ENCODE measurements around the gene SLCO2B1.
A peak's percentile ranks its signal among the peaks of the same experiment; 100 is the strongest.

Gene SLCO2B1

GRCh38 chr11:75193711-75194110 lies 42.8 kb downstream of the SLCO2B1 start:
- no peak for DNase-seq (ENCODE audit: low read depth)

DNA sequence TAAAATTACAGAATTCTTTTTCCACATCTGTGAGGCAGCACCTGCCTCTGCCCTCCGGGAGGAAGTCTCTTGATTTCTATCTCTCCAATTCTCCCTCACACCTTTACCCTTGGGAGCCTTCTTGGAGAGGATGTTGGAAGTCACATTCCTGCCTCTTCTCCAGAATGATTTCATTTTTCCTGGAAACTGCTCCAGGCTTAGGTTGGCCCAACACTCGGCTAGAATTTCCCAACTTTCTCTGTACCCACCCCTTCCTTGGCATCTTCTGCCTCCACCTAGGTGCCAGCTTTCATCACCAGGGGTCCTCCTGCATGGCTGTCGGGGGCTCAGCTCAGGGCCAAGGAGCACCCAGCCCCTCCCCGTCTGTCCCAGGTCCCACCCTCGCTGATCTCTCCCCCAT lies 43.2 kb downstream of the SLCO2B1 start:
- no peak for DNase-seq (ENCODE audit: low read depth)

- DNase-seq (ENCODE audit: low read depth), result no peak
Measured at GRCh38 chr11:75195167-75195962, 44.5 kb downstream of the SLCO2B1 start.

DNA sequence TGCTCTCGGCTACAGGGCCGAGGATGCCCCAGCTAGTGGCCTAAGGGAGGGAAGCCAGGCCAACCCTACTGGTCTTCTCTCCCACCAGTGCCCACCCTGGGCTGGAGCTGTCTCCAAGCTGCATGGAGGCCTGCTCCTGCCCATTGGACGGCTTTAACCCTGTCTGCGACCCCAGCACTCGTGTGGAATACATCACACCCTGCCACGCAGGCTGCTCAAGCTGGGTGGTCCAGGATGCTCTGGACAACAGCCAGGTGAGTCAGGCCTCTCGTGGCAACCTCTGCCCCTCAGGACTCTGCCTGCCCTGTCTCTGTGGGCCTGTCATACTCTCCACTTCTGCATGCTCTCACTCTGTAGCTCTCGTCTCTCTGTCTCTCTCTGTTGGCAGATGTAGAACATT lies 45.5 kb downstream of the SLCO2B1 start:
- no peak for DNase-seq (ENCODE audit: low read depth)

GRCh38 chr11:75197512-75198277 lies 46.8 kb downstream of the SLCO2B1 start:
- DNase-seq (ENCODE audit: low read depth), result no peak

- DNase-seq (ENCODE audit: low read depth), result no peak
Measured at GRCh38 chr11:75198278-75198973, 47.5 kb downstream of the SLCO2B1 start.

DNA sequence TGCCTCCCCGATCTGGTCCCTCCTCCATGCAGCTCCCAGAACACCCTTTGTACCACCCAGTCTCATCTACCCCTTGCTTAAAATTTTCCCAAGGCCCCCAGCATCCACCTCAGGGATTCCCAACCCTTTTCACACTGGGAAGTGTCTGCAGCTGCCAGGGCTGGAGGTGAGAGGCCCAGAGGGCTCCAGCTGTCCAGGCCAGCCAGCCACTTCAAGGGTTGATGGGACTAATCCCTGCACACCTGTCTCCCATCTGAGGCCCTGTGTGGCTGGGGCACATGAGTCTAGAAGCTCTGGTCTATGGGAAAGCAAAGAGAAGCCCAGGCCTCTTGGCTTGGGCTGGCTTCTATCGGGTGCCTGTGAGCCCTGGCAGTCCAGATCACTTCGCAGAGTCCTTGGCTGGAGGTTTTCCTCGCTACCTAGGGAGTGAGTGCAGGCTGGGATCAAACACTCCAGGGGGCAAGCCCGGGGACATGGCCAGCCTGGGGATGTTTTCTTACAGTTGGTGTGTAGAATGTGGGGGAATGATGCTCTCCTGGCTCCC lies 48.6 kb downstream of the SLCO2B1 start:
- DNase-seq (ENCODE audit: low read depth), result no peak

- no peak for DNase-seq (ENCODE audit: low read depth)
Measured at GRCh38 chr11:75200051-75200450, 49.1 kb downstream of the SLCO2B1 start.

DNA sequence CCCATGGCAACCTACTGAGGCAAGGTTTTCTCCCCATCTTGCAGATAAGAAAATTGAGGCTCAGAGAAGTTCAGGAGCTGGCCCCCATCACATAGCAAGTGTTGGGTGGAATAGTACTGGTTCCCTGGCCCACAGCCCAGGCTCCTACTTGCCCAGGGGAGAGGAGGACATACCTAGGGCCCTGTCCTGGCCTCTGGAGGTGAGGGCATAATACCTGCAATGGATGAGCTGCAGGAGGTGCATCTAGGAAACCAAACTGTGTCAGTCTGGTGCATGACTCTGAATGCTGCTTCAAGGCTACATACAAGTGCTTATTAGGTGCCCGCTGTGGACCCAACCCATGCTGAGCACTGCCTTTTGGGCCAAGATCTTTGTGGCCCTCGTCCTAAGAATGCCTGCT lies 49.6 kb downstream of the SLCO2B1 start:
- no peak for DNase-seq (ENCODE audit: low read depth)

DNA sequence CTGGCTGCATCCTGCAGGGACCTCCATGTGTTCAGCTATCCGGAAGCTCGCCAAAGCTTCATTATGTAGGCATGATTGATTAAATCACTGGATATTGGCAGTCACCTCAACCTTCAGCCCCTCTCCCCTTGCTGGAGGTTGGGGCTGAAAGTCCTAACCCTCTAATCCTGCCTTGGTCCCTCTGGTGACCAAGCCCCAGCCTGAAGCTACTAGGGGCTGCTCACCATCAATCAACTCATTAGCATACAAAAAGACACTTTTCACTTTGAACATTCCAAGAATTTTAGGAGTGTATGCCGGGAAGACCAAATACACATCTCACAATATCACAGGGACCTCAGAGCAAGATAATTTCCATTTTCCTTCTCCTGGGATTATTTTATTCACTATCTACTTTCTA lies 50.9 kb downstream of the SLCO2B1 start:
- DNase-seq (ENCODE audit: low read depth), result no peak

DNA sequence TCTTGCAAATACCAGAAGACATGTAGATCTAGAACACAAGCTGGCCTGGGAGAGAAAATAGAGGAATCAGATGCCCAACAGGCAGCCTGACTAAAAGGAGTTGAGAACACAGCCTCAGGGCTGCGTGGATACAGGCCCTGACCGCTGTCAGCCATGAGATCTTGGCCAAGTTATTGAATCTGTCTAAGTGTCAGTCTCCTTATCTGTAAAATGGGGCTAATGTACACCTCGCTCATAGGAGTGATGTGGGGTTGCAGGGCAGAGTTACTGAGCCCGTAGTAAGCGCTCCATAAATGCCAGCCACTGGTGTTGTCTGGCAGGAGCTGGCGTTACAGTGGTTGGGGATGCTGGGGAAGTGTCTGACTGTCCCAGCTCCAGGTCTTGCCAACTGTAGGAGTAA lies 51.3 kb downstream of the SLCO2B1 start:
- no peak for DNase-seq (ENCODE audit: low read depth)

GRCh38 chr11:75203138-75203537 lies 52.2 kb downstream of the SLCO2B1 start:
- no peak for DNase-seq (ENCODE audit: low read depth)

DNA sequence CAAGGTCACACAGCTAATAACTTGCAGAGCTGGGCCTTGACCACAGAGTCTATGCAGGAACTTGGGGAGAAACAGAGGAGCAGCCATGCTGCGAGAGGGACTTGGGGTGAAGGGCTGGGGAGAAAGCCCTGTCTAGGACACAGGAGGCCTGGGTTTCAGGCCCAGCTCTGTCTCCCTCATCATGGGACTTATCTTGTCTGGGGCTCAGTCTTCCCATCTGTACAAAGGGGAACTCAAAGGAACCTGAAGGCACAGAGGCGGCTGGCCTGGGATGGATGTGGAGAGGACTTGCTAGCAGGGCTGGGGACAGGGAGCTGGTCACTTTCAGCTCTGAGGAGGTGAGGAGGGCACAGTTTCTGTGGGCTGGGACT lies 52.7 kb downstream of the SLCO2B1 start:
- DNase-seq (ENCODE audit: low read depth), result no peak

DNA sequence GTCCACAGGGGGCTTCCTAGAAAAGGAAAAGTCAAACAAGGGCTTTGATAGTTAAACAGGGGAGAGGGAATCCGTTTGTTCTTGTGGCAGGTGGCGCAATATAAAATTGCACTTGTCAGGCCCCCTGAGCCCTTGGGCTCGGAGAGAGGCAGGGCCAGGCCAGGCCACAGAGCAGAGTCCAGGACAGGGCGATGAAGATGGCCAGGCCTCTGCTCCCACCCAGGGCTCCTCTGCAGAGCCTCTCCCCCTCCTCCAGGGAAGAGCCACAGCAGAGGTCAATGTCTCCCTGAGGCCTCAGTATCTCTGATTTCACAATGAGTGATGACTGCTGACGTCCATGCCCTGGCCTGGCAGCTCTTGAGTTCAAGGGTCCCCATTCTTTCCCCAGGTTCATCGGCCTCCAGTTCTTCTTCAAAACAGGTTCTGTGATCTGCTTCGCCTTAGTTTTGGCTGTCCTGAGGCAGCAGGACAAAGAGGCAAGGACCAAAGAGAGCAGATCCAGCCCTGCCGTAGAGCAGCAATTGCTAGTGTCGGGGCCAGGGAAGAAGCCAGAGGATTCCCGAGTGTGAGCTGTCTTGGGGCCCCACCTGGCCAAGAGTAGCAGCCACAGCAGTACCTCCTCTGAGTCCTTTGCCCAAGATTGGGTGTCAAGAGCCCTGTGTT lies 53.2 kb downstream of the SLCO2B1 start:
- no peak for DNase-seq (ENCODE audit: low read depth)

- DNase-seq (ENCODE audit: low read depth), result peak; percentile 52
Measured at GRCh38 chr11:75204685-75205563, 54.0 kb downstream of the SLCO2B1 start.

- DNase-seq (ENCODE audit: low read depth), result no peak
Measured at GRCh38 chr11:75205564-75206020, 54.7 kb downstream of the SLCO2B1 start.

GRCh38 chr11:75208446-75208845 lies 57.5 kb downstream of the SLCO2B1 start:
- no peak for DNase-seq (ENCODE audit: low read depth)

- DNase-seq (ENCODE audit: low read depth), result no peak
Measured at GRCh38 chr11:75212411-75212810, 61.5 kb downstream of the SLCO2B1 start.

- peak; percentile 39 for DNase-seq (ENCODE audit: low read depth)
Measured at GRCh38 chr11:75214411-75214821, 63.5 kb downstream of the SLCO2B1 start.

GRCh38 chr11:75214843-75215242 lies 63.9 kb downstream of the SLCO2B1 start:
- DNase-seq (ENCODE audit: low read depth), result no peak

- no peak for DNase-seq (ENCODE audit: low read depth)
Measured at GRCh38 chr11:75219869-75220268, 69.0 kb downstream of the SLCO2B1 start.

Measured in fibroblast of the conjunctiva (primary cell).